NT2/D1 (cell line): ENCODE measurements around the gene DNM3.

Source experiments
- SUZ12 ChIP-seq: IDR thresholded peaks from 2 replicates; pipeline ENCODE4 v1.6.1; 2011; ENCODE audit not compliant: insufficient read length, insufficient read depth; ENCODE audit errors: extremely low read depth
- YY1 ChIP-seq: IDR thresholded peaks from 2 replicates; pipeline ENCODE4 v1.6.1; 2011; ENCODE audit not compliant: insufficient read length, insufficient read depth
- ZNF274 ChIP-seq: IDR thresholded peaks from 2 replicates; pipeline ENCODE4 v1.6.1; 2011; ENCODE audit warnings: mild to moderate bottlenecking, low read depth, low read length

- TF ChIP-seq YY1 (no peak), SUZ12 (no peak), ZNF274 (no peak)
Observed at GRCh38 chr1:172359491-172359999, 518.2 kb downstream of the DNM3 start.
